Upper lobe of left lung (tissue), 6 donors: ENCODE data around the gene NT5M. TPM values are rescaled to one million over a fixed set of nuclear protein-coding genes. Genes with fewer than 3 reads are reported as not detected.

Source experiments
- ATAC-seq, 2 donors: fragments of 200-7000 bp; cut with Tn5 transposase; one replicate each; pipeline ENCODE4 v1.9.1; 2022; ENCODE audit warnings: mild to moderate bottlenecking in 2 of 2, moderate library complexity in 2 of 2; ENCODE audit not compliant: low FRiP score in 2 of 2
- DNase-seq, 2 donors: peaks; one replicate each; pipeline ENCODE4 v3.0.0-alpha.2; 2019 to 2020
- H3K27ac ChIP-seq, 4 donors: fragments of 200-600 bp; sonication (generic); one replicate each; pipeline ENCODE4 v1.5.1; 2016 to 2019
- H3K27me3 ChIP-seq, 4 donors: fragments of 200-600 bp; sonication (generic); one replicate each; pipeline ENCODE4 v1.5.1; 2017 to 2019
- H3K36me3 ChIP-seq, 4 donors: fragments of 200-600 bp; sonication (generic); one replicate each; pipeline ENCODE4 v1.5.1; 2016 to 2019
- H3K4me1 ChIP-seq, 4 donors: fragments of 200-600 bp; sonication (generic); one replicate each; pipeline ENCODE4 v1.5.1; 2018 to 2019
- H3K4me3 ChIP-seq, 4 donors: fragments of 200-600 bp; sonication (generic); one replicate each; pipeline ENCODE4 v1.5.1; 2017 to 2019; ENCODE audit warnings: mild to moderate bottlenecking in 2 of 4, moderate library complexity in 1 of 4
- H3K9me3 ChIP-seq, 4 donors: fragments of 200-600 bp; sonication (generic); one replicate each; pipeline ENCODE4 v1.5.1; 2018 to 2019
- EP300 ChIP-seq, 4 donors: sonication (generic); formaldehyde crosslinking; IDR thresholded peaks; one replicate each; pipeline ENCODE4 v1.5.1; 2017; ENCODE audit warnings: antibody characterized with exemption in 4 of 4, control low read depth in 2 of 4
- POLR2A ChIP-seq, 4 donors: fragments of 450-650 bp; IDR thresholded peaks; one replicate each; pipeline ENCODE4 v1.5.1; 2016 to 2017; ENCODE audit warnings: antibody characterized with exemption in 4 of 4, mild to moderate bottlenecking in 2 of 4
- POLR2AphosphoS5 ChIP-seq, 2 donors: sonication (generic); formaldehyde crosslinking; IDR thresholded peaks; one replicate each; pipeline ENCODE4 v1.5.1; 2017; ENCODE audit warnings: antibody characterized with exemption in 2 of 2
- WGBS, 2 donors: methylation state at CpG; one replicate each; pipeline ENCODE4 v1.1.5; 2017 to 2018; 5-methylcytosine and 5-hydroxymethylcytosine counted together
- total RNA-seq, 6 donors: library from RNA; depleted of rRNA in 4 of 6; stranded (reverse); fragments of >200 nt in 4 of 6; gene quantifications; one replicate each; pipeline versions ENCODE4 v1.1.0 to v1.2.1, GENCODE V29; 2016 to 2021
- TF ChIP-seq, protein P1 (sequence below), 6 experiments: fragments of 450-650 bp in 4 of 6; fragments of 200-600 bp in 2 of 6; sonication (generic) in 2 of 6; IDR thresholded peaks; one replicate each; pipeline ENCODE4 v1.5.1; 2016 to 2019; ENCODE audit warnings: antibody characterized with exemption in 6 of 6
- donor health status: DM: no; HTN: no; CAD: no; lungs with moderate emphysema.
- donor health status: DM: no; HTN: yes; CAD: no; lungs with severe emphysema.

Gene NT5M
- total RNA-seq, 6 donors from 2014 or later: 1.2 to 3.7 (median 1.8) TPM

GRCh38 chr17:17388657-17389496, 85.7 kb downstream of the NT5M start:
- Histone ChIP-seq H3K27me3 (no peaks in the 10 kb centered on the region), H3K36me3 (no peaks in the 10 kb centered on the region), H3K4me1 (peaks cover 0 to 15% (median 4%) of the 10 kb centered on the region in 4 donors), H3K9me3 (no peaks in the 10 kb centered on the region), H3K4me3 (no peak overlapping the region), H3K27ac (peak overlapping the region in 1 of 4 donors; percentile 32)
- TF ChIP-seq POLR2A (IDR thresholded peaks at IDR 0.05): no peak
- TF ChIP-seq POLR2AphosphoS5 (IDR thresholded peaks at IDR 0.05): no peak
- no peak for TF ChIP-seq EP300 (IDR thresholded peaks at IDR 0.05)
- TF ChIP-seq, protein P1, sequence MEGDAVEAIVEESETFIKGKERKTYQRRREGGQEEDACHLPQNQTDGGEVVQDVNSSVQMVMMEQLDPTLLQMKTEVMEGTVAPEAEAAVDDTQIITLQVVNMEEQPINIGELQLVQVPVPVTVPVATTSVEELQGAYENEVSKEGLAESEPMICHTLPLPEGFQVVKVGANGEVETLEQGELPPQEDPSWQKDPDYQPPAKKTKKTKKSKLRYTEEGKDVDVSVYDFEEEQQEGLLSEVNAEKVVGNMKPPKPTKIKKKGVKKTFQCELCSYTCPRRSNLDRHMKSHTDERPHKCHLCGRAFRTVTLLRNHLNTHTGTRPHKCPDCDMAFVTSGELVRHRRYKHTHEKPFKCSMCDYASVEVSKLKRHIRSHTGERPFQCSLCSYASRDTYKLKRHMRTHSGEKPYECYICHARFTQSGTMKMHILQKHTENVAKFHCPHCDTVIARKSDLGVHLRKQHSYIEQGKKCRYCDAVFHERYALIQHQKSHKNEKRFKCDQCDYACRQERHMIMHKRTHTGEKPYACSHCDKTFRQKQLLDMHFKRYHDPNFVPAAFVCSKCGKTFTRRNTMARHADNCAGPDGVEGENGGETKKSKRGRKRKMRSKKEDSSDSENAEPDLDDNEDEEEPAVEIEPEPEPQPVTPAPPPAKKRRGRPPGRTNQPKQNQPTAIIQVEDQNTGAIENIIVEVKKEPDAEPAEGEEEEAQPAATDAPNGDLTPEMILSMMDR (IDR thresholded peaks at IDR 0.05): no peak
- WGBS, 2 donors: 70 to 75% methylated on average over 13 to 17 of the region's 17 CpGs
- peak; percentile 25 to 73 for ATAC-seq
- peak in 1 of 2 donors; percentile 52 for DNase-seq

GRCh38 chr17:17391668-17392370, 88.6 kb downstream of the NT5M start:
- Histone ChIP-seq H3K36me3 (no peaks in the 10 kb centered on the region), H3K4me3 (no peak overlapping the region), H3K27me3 (no peaks in the 10 kb centered on the region), H3K27ac (no peak overlapping the region), H3K4me1 (peaks cover 0 to 15% (median 4%) of the 10 kb centered on the region in 4 donors), H3K9me3 (no peaks in the 10 kb centered on the region)
- 79 to 82% methylated on average over 23 of the region's 23 CpGs for WGBS, 2 donors
- TF ChIP-seq, protein P1 (IDR thresholded peaks at IDR 0.05): no peak
- no peak for TF ChIP-seq POLR2AphosphoS5 (IDR thresholded peaks at IDR 0.05)
- no peak for TF ChIP-seq POLR2A (IDR thresholded peaks at IDR 0.05)
- TF ChIP-seq EP300 (IDR thresholded peaks at IDR 0.05): no peak
- DNase-seq: no peak
- no peak for ATAC-seq

DNA sequence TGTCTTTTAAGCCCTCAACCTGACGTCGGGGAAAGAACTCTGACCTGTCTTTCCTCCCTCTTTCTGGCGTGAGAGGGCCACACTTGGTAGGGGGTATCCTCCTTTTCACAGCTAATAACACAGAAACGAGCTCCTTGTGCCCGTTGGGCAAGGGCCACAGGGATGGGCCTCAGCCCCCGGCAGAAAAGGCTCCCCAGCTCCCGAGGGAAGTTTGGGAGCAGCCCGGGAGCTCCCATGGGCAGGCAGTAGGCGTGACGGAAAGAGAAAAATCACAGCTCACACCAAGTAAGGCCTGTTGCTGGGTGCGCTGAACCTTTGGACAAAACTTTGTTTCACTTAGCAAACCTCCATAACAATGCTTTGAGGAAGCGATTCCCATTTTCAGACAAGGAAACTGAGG, 90.8 kb downstream of the NT5M start:
- Histone ChIP-seq H3K4me1 (peaks cover 1 to 12% (median 7%) of the 10 kb centered on the region in 4 donors), H3K4me3 (no peak overlapping the region), H3K27me3 (no peaks in the 10 kb centered on the region), H3K27ac (no peak overlapping the region), H3K36me3 (no peaks in the 10 kb centered on the region), H3K9me3 (no peaks in the 10 kb centered on the region)
- DNase-seq (no peak), ATAC-seq (no peak)
- 74 to 80% methylated on average over 5 to 12 of the region's 12 CpGs for WGBS, 2 donors
- no peak for TF ChIP-seq EP300 (IDR thresholded peaks at IDR 0.05)
- TF ChIP-seq, protein P1 (IDR thresholded peaks at IDR 0.05): no peak
- TF ChIP-seq POLR2A (IDR thresholded peaks at IDR 0.05): no peak
- TF ChIP-seq POLR2AphosphoS5 (IDR thresholded peaks at IDR 0.05): no peak

DNA sequence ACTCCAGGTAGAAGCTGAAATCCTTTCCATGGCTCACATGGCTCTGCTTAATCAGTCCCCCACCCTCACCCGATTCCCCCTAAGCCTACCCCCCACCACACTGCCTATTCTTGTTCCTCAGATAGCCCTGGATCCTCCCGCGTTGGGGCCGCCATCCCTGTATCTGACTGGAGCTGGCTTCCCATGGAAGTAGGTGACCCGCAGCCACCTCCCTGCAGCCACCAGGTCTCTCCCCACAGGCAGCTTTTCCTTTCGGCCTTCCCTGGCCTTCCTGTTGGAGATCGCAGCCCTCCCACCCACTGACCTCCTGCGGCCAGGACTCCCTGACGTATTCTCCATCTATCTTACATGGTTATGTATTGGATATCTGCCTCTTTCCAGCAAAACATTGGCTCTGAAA, 91.3 kb downstream of the NT5M start:
- no peak for TF ChIP-seq EP300 (IDR thresholded peaks at IDR 0.05)
- Histone ChIP-seq H3K27me3 (no peaks in the 10 kb centered on the region), H3K4me1 (peaks cover 5 to 14% (median 11%) of the 10 kb centered on the region in 4 donors), H3K9me3 (no peaks in the 10 kb centered on the region), H3K36me3 (no peaks in the 10 kb centered on the region), H3K4me3 (no peak overlapping the region), H3K27ac (no peak overlapping the region)
- WGBS, 2 donors: 73 to 91% methylated on average over 9 of the region's 9 CpGs
- ATAC-seq: no peak
- DNase-seq: no peak

GRCh38 chr17:17395246-17395802, 92.2 kb downstream of the NT5M start:
- TF ChIP-seq, protein P1 (IDR thresholded peaks at IDR 0.05): no peak
- TF ChIP-seq EP300 (IDR thresholded peaks at IDR 0.05) (no peak), POLR2AphosphoS5 (IDR thresholded peaks at IDR 0.05) (no peak), POLR2A (IDR thresholded peaks at IDR 0.05) (no peak)
- Histone ChIP-seq H3K36me3 (no peaks in the 10 kb centered on the region), H3K4me1 (peaks cover 5 to 14% (median 13%) of the 10 kb centered on the region in 4 donors), H3K27me3 (no peaks in the 10 kb centered on the region), H3K27ac (no peak overlapping the region), H3K4me3 (no peak overlapping the region), H3K9me3 (no peaks in the 10 kb centered on the region)
- ATAC-seq (no peak), DNase-seq (no peak)
- WGBS, 2 donors: 82 to 83% methylated on average over 5 to 6 of the region's 6 CpGs
